Left hindlimb (tissue), 1 donor: Measurements from ENCODE around the gene MINDY1.

ENCODE experiments used
- DNase-seq: peaks from one replicate; pipeline ENCODE4 v3.0.0-alpha.2; 2018

The MINDY1 gene

GRCh38 chr1:151006327-151007052, at the start of gene MINDY1:
Gene MINDY1 (minus strand): TSS chr1:151006902. CDS start chr1:151002617, 4,285 bp downstream.
- peak; percentile 84 for DNase-seq

GRCh38 chr1:151056149-151056548, 49.4 kb upstream of the MINDY1 start:
- DNase-seq: no peak

- no peak for DNase-seq
Measured at GRCh38 chr1:151055581-151055980, 48.9 kb upstream of the MINDY1 start.

- no peak for DNase-seq
Measured at GRCh38 chr1:151054971-151055547, 48.4 kb upstream of the MINDY1 start.

GRCh38 chr1:151051356-151052009, 44.8 kb upstream of the MINDY1 start:
- no peak for DNase-seq

- DNase-seq: no peak
Measured at GRCh38 chr1:151050051-151050688, 43.5 kb upstream of the MINDY1 start.

- DNase-seq: no peak
Measured at GRCh38 chr1:151049458-151049857, 42.8 kb upstream of the MINDY1 start.

GRCh38 chr1:151048645-151049032, 41.9 kb upstream of the MINDY1 start:
- DNase-seq: no peak

GRCh38 chr1:151047925-151048644, 41.4 kb upstream of the MINDY1 start:
- DNase-seq: peak; percentile 75

- DNase-seq: peak; percentile 83
Measured at GRCh38 chr1:151047591-151047924, 40.9 kb upstream of the MINDY1 start, which contains the start of gene C1orf56. Gene C1orf56 (plus strand): TSS chr1:151047751. CDS start chr1:151047848, 97 bp downstream.

- DNase-seq: no peak
Measured at GRCh38 chr1:151043163-151043562, 36.5 kb upstream of the MINDY1 start.

GRCh38 chr1:151039521-151039920, 32.8 kb upstream of the MINDY1 start:
- no peak for DNase-seq

GRCh38 chr1:151037032-151037431, 30.3 kb upstream of the MINDY1 start:
- no peak for DNase-seq

GRCh38 chr1:151036356-151036755, 29.7 kb upstream of the MINDY1 start, which contains the start of gene BNIPL:
Gene BNIPL (plus strand): TSS chr1:151036586. CDS start chr1:151036726, 140 bp downstream.
- DNase-seq: no peak

GRCh38 chr1:151035167-151035566, 28.5 kb upstream of the MINDY1 start:
- no peak for DNase-seq

GRCh38 chr1:151032164-151032563, 25.5 kb upstream of the MINDY1 start:
- no peak for DNase-seq

GRCh38 chr1:151026460-151026859, 19.8 kb upstream of the MINDY1 start:
- no peak for DNase-seq

- peak; percentile 52 for DNase-seq
Measured at GRCh38 chr1:151024540-151025146, 17.9 kb upstream of the MINDY1 start.

GRCh38 chr1:151013518-151013917, 6.8 kb upstream of the MINDY1 start:
- no peak for DNase-seq

- DNase-seq: no peak
Measured at GRCh38 chr1:151012684-151013471, 6.2 kb upstream of the MINDY1 start.

GRCh38 chr1:151011154-151011850, 4.6 kb upstream of the MINDY1 start:
- no peak for DNase-seq
